Ramos (cell line): ENCODE data around the gene TMEM132E.

Source experiments
- in situ Hi-C: fragments of 300-500 bp; cut with MboI; formaldehyde crosslinking; loops from one replicate; pipeline ENCODE4 v1.14.3; 2022; ENCODE audit warnings: low sequenced_read_pairs; ENCODE audit not compliant: unreplicated experiment

TMEM132E gene

DNA sequence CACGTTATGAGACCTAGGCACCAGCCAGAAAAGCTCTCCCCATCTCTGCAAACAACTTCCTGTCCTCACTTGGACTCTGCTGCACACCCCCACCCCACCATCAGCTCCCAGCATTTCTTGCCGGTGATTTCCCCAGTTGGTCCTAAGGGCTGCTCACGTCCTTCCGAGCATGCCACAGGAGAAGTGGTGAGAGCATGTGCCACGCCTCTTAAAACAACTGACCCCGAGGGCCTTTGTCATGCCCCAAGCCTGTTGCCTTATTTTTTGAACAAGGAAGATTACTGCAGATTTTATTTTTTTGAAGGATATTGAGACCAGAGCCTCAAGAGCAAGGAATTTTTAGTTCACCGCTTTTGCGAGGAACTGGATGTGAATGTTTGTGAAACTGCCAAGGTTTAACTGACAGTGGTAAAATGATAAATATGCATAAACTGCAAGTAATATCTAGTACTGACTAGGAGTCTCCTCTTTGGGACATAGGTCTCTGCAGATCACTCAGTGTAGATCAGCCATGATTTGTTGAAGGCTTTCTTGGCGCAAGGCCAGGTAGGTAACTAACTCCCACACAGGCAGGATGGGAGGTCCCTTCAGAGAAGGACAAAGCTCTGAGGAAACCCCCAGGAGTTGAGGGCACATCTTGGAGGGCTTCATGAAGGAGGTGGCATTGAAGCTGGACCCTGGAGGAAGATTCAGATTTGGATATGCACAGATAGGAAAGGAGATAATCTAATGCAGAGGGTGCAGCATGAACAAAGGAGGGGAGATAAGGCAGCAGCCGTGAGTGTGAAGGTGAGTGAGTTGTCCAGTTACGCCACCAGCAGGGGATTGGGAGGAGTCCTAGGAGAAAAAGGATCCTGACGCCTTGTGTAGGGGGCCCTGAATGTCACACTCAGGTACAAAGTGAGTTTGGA is 44.7 kb downstream of the TMEM132E start:
- in situ Hi-C loops: no loop called here

DNA sequence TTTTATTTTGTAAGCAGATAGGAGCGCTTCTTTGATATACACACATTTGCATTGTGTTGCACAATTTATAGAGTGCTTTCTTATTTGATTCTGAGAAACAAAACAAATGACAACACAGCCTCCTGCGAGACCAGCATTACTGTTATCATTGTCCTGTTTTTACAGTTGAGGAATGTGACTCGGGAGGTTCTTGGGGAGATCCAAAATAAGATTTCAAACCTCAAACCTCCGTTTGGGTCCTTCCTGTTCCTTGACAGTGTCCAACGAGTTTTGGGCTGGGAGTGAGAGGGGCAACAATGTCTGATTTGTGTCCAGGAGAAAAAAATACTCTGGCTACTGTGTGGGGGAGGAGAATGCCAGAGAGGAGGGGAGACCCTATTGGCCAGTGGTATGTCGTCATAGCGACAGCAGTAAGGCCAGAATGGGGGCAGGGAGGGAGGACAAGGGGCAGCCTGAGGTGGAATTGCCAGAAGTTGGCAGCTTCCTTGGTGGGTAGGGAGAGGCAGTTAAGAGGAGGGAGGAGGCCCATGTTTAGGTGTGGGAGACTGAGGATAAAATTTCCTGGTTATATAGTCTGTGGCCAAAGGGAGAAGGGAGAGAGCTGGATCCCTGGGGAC is 45.5 kb downstream of the TMEM132E start:
- in situ Hi-C loops: no loop called here

- in situ Hi-C loops: no loop called here
Measured at GRCh38 chr17:34626121-34626681, 46.8 kb downstream of the TMEM132E start.

GRCh38 chr17:34628879-34629278 is 49.5 kb downstream of the TMEM132E start:
- in situ Hi-C loops: no loop called here

GRCh38 chr17:34633351-34633750 is 54.0 kb downstream of the TMEM132E start:
- in situ Hi-C loops: loop anchor here (10.0 kb wide), 1 partner anchor 219 kb away; no protein-coding TSS in a partner anchor

- in situ Hi-C loops: loop anchor here (10.0 kb wide), 1 partner anchor 219 kb away; no protein-coding TSS in a partner anchor
Measured at GRCh38 chr17:34633760-34634159, 54.4 kb downstream of the TMEM132E start.

- in situ Hi-C loops: loop anchor here (10.0 kb wide), 1 partner anchor 220 kb away; no protein-coding TSS in a partner anchor
Measured at GRCh38 chr17:34634551-34635160, 55.3 kb downstream of the TMEM132E start.

- in situ Hi-C loops: loop anchor here (10.0 kb wide), 1 partner anchor 221 kb away; no protein-coding TSS in a partner anchor
Measured at GRCh38 chr17:34635876-34636275, 56.5 kb downstream of the TMEM132E start.

GRCh38 chr17:34637041-34637547 is 57.7 kb downstream of the TMEM132E start:
- in situ Hi-C loops: loop anchor here (10.0 kb wide), 1 partner anchor 222 kb away; no protein-coding TSS in a partner anchor

GRCh38 chr17:34637548-34638525 is 58.5 kb downstream of the TMEM132E start:
- in situ Hi-C loops: loop anchor here (10.0 kb wide), 1 partner anchor 223 kb away; no protein-coding TSS in a partner anchor

GRCh38 chr17:34638526-34639260 is 59.3 kb downstream of the TMEM132E start:
- in situ Hi-C loops: loop anchor here (10.0 kb wide), 1 partner anchor 224 kb away; no protein-coding TSS in a partner anchor

GRCh38 chr17:34639706-34640425 is 60.5 kb downstream of the TMEM132E start:
- in situ Hi-C loops: loop anchor here (10.0 kb wide), 1 partner anchor 225 kb away; no protein-coding TSS in a partner anchor

DNA sequence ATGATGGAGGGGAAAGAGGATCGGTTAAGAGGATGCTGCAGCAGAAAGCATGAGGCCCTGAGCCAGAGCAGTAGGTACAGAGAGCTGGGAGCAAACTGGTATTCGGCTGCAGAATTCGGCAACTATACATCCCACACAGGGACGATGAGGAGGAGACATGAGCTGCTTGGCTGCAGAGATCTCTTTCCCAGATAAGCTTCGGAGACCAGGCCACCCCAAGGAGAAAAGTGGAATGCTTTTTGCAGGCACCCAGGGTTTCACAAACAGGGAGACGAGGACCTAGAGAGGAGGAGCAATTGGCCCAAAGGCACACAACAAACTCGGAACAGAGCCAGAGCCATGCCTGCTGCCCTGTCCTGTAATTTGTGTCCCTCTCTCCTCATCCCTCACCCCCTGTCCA is 62.0 kb downstream of the TMEM132E start:
- in situ Hi-C loops: no loop called here

GRCh38 chr17:34644941-34645550 is 65.7 kb downstream of the TMEM132E start:
- in situ Hi-C loops: no loop called here

DNA sequence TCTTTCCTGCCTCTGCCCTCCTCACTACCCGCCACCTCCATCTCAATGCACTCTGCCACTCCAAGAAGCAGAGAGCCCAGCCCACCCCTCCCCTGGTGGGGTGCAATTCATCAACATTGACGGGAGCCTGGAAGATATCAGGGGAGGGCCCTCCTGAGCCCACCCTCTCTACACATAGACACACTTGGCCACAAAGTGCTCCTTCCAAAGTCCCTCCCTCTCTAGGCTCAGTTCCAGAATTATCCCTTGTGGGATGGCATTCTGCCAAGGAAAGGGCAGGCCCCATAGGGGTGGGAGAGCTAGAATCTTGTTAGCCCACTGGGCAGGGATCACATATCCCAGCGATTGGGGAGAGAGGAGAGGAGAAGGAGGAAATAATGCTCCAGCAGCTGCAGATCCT is 66.2 kb downstream of the TMEM132E start:
- in situ Hi-C loops: no loop called here

DNA sequence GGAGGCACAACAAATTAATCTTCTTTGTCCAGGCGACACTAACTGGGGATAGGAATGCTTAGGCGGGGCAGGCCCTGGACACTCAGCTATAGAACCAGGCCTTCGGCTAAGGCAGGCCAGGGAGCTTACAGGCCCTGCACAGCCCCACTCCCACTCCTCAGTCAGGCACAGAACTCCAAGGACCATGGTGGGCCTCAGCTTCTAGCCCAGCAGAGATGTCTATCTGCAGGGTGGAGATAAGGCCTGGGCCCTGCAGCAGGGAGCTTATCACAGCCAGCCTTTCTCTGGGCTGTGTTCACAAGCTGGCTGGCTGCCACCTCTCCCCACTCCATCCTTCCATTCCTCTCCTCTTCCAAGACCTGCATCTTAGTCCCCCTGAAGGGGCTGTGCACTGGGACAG is 68.1 kb downstream of the TMEM132E start:
- in situ Hi-C loops: no loop called here

DNA sequence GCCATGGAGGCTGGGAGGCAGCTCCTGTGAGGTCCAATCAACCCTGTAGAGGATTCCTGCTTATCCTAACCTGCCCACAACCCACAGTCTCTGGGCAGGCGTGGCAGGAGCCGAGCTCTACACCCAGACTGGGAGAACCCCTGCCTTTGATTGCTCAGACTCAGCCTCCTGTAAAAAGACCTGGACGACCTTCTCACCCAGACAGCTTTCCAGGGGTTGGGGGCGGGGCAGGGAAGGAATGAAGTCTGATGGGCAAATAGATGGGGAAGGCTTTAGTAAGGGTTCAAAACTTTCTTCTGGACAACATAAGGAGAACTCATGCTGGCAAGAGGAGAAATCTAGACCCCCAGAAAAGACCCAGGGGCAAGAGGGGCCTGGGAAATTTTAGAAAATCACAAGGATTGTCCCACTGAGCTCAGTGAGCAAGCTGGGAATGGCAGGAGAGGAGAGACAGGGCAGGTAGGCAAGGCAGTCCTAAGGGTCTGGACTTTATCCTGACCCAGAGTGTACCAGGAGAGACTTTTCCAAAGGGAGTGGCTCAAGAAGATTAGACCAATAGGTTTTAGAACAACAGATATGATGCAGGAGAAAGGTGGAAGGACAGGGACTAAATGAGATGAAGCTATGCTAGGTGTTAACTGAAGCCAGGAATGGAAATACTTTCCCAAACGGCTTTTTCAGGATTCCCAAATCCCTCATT is 70.8 kb downstream of the TMEM132E start:
- in situ Hi-C loops: no loop called here
